KOPT-K1 (cell line): ENCODE results near the gene MDGA2.
"Not testable (repeated sequence)": the region's sequence is repeated elsewhere in the genome, so short reads cannot be mapped to it uniquely, and the experiment has no call there.

Experiments
- H3K27ac ChIP-seq: fragments of 200-600 bp; sonication (generic); 2 replicates; pipeline ENCODE4 v1.5.1; 2016; ENCODE audit warnings: antibody characterized with exemption, mild to moderate bottlenecking, low read depth, low read length; ENCODE audit not compliant: poor library complexity, severe bottlenecking
- H3K36me3 ChIP-seq: fragments of 200-600 bp; sonication (generic); 2 replicates; pipeline ENCODE4 v1.5.1; 2017; ENCODE audit warnings: antibody characterized with exemption, mild to moderate bottlenecking, low read length, moderate library complexity; ENCODE audit not compliant: insufficient read depth
- H3K9me3 ChIP-seq: fragments of 200-600 bp; sonication (generic); 2 replicates; pipeline ENCODE4 v1.5.1; 2017; ENCODE audit warnings: antibody characterized with exemption, low read length, mild to moderate bottlenecking; ENCODE audit not compliant: insufficient read depth, poor library complexity, severe bottlenecking

The MDGA2 gene

GRCh38 chr14:47277703-47278102 is 397.7 kb downstream of the MDGA2 start:
- Histone ChIP-seq H3K9me3 (no peaks in the 10 kb centered on the region), H3K36me3 (no peaks in the 10 kb centered on the region), H3K27ac (no peak overlapping the region)

DNA sequence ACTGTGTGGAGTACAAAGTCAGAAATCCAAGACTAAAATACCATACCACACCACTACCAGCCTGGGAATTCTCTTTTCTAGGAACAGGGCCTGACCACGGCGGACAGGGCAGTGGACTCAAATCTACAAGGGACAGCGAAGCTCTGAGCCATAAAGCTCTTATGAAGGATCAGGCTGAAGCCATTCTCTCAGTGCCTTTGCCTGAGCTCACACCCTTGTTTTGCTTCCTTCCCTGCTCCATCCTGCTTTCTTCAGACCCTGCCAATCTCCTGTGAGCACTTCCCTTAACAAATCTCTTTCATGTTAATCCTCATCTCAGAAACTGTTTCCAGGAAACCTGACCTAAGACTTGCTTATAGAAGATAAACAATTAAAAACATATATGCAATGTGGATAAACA is 398.5 kb downstream of the MDGA2 start:
- no peaks in the 10 kb centered on the region for H3K9me3 ChIP-seq
- no peak overlapping the region for H3K27ac ChIP-seq

DNA sequence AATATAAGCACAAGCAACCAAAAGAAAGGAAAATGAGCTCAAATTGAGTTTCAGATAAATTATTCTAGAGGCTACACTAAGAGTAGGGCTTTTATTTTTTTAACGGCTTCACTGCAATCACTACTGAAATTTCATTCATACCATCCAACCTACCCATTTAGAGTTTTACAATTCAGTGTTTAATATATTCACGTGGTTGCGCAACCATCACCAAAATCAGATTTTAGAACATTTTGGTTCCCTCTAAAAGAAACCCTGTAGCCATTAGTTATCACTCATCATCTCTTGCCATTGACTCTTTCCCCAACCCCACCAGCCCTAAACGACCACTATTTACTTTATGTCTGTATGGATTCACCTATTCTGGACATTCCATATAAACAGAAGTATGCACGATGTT is 401.5 kb downstream of the MDGA2 start:
- H3K27ac ChIP-seq, result no peak overlapping the region
- no peaks in the 10 kb centered on the region for H3K36me3 ChIP-seq
- no peaks in the 10 kb centered on the region for H3K9me3 ChIP-seq

More for the DNA sequence above, 398.5 kb downstream of the MDGA2 start:
- no peaks in the 10 kb centered on the region for H3K36me3 ChIP-seq

DNA sequence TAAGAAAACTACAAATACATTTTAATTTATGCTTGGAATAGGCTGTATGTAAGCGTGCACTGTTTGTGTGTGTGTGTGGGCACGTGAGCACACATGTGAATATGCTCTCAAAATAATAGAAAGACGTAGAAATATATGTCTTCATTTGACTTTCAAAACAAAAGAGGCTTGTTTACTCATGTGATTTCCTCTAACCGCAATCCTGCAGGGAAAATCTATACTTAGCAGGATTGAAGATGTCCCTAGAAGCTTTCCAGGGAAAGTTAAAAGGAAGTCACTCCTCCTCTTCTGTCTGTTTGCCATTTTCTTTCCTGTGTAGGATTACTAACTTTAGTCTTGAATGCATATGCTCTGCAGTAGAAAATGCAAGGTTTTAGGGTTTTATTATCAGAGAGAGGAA is 404.7 kb downstream of the MDGA2 start:
- Histone ChIP-seq H3K27ac (no peak overlapping the region), H3K36me3 (no peaks in the 10 kb centered on the region), H3K9me3 (no peaks in the 10 kb centered on the region)

DNA sequence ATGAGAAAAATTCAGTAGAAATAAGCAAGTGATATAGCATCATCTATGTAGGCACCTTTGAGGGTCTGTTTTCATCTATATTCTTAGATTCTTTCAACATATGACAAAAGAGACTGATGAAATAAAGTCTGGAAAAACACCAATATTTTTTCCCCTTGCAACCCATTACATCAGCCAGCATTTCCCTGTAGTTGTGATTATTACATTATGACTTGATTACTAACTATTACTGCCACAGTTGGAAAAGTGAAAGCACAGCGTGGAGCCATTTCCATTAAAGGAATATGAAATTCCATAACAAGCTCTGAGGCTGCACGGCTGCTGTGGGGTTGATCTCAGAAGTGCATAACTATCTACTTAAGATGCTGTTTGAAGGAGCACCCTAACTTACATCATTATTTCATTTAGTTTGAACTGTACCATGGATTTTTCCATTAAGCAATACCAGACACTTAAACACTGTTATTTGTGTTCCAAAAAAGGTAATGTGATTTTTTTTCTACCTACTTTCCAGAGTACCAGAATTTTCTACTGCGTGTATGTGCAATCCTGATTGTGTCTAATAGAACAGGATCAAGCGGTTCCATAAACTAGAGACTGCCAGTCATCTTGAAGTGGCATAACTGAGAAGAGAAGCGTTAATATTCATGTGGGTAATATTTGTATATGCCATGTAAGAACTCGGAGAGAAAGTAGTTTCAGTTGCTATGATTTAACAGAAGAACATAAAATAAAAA is 405.5 kb downstream of the MDGA2 start:
- no peaks in the 10 kb centered on the region for H3K9me3 ChIP-seq
- no peaks in the 10 kb centered on the region for H3K36me3 ChIP-seq
- no peak overlapping the region for H3K27ac ChIP-seq

- no peak overlapping the region for H3K27ac ChIP-seq
- H3K9me3 ChIP-seq, result no peaks in the 10 kb centered on the region
- no peaks in the 10 kb centered on the region for H3K36me3 ChIP-seq
Observed at GRCh38 chr14:47264842-47265241, 410.6 kb downstream of the MDGA2 start.

DNA sequence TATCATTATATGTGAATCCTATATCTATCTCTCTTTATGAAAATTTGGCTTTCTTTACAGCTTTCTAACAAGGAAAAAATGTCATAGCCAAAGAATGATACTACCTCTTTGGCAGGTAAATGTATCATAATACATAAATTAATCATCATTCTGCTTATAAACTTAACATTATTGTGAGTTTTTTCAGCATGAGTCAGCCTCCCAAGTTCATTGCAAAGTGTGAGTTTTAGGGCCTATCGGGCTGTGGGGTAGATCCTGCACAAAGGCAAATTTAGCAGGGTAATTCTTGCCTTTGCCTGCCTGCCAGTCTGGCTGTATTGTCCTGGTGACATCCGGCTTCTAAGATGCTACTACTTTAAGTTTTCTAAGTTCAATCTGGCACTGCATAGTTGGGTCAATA is 412.6 kb downstream of the MDGA2 start:
- H3K9me3 ChIP-seq, result no peaks in the 10 kb centered on the region
- no peaks in the 10 kb centered on the region for H3K36me3 ChIP-seq
- no peak overlapping the region for H3K27ac ChIP-seq

GRCh38 chr14:47261350-47261749 is 414.1 kb downstream of the MDGA2 start:
- Histone ChIP-seq H3K9me3 (no peaks in the 10 kb centered on the region), H3K27ac (no peak overlapping the region), H3K36me3 (no peaks in the 10 kb centered on the region)

DNA sequence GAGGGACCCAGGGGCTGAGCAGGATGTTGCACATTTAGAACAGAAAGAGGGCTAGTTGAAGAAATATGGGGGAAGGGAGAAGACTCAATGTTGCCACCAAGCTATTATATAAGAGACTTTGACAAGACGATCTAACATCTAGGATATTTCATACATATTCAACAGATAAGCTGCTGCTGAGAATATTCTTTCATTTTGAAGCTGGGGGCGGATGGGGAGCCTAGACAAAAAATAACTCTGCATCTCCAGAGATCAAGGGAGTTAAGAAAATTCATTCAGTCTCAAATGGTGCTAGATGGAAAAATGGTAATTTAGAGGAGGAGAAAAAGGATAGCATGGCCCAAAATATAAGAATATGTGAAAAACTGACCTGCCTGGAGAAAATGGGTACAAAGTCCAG is 415.6 kb downstream of the MDGA2 start:
- no peak overlapping the region for H3K27ac ChIP-seq
- H3K36me3 ChIP-seq, result no peaks in the 10 kb centered on the region
- no peaks in the 10 kb centered on the region for H3K9me3 ChIP-seq

DNA sequence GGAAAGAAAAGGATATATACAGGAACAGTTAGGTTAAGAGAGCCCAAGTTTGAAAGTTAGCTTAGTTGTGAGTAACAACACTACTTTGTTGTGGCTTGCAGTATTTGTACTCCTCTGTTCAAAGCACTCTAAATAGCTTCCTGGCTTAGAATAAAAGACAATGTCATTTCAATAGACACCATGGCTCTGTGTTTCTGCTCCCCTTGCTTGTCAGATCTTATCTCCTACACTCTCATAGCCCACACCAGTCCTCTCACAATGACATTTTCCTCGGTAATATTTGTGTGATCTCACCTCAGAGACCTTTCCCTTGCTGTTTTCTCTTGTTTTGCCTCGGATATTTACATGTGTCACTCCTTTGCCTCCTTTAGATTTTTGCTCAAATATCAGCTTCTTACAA is 418.4 kb downstream of the MDGA2 start:
- no peaks in the 10 kb centered on the region for H3K9me3 ChIP-seq
- H3K27ac ChIP-seq, result no peak overlapping the region
- H3K36me3 ChIP-seq, result no peaks in the 10 kb centered on the region

DNA sequence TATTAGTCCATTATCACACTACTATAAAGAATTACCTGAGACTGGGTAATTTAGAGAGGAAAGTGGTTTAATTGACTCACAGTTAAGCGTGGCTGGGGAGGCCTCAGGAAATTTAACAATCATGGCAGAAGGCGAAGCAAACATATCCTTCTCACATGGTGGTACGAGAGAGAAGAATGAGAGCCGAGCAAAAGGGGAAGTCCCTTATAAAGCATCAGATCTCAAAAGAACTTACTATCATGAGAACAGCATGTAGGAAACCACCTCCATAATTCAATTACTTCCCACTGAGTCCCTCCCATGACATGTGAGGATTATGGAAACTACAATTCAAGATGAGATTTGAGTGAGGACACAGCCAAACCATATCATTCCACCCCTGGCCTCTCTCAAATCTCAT is 422.6 kb downstream of the MDGA2 start:
- H3K27ac ChIP-seq, result no peak overlapping the region
- H3K9me3 ChIP-seq, result no peaks in the 10 kb centered on the region
- H3K36me3 ChIP-seq, result no peaks in the 10 kb centered on the region

- Histone ChIP-seq H3K36me3 (no peaks in the 10 kb centered on the region), H3K27ac (no peak overlapping the region), H3K9me3 (no peaks in the 10 kb centered on the region)
Observed at GRCh38 chr14:47246367-47246766, 429.0 kb downstream of the MDGA2 start.

DNA sequence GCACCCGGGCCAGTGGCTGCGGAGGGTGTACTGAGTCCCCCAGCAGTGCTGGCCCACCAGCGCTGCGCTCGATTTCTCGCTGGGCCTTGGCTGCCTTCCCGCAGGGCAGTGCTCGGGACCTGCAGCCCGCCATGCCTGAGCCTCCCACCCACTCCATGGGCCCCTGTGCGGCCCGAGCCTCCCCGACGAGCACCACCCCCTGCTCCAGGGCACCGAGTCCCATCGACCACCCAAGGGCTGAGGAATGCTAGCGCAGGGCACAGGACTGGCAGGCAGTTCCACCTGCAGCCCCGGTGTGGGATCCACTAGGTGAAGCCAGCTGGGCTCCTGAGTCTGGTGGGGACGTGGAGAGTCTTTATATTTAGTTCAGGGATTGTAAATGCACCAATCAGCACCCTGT is 432.8 kb downstream of the MDGA2 start:
- not testable (repeated sequence) for H3K27ac ChIP-seq, H3K9me3 ChIP-seq, H3K36me3 ChIP-seq

DNA sequence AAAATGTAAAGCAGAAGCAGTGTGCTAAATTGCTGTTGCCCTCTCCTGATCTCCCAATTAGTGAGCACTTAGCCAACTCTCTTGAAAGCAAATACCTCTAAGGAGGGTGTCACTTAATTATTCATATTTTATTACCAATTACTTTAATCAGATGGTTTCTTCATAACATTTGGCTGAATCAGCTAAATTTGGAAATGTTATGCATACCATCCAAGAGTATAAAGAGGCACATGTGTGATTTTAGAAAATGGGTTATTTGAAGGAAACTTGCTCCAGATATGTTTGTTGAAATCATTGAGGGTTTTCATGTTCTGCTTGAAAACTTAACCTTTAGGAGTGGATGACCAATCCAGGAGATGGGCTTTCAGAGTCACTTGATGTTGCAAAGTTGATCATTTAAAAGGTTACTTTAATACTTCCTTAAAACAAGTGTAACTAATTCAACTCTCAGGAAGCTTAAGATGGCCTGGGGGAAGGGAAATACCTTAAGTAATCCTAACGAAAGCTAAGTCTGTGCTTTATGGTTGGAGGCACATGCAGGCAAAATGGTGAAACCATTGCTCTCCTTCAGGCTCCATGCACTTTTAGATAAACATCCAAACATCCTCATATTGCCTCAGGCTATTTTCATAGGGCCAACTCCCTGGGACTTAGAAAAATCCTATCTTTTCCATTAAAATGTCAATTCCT is 434.5 kb downstream of the MDGA2 start:
- H3K27ac ChIP-seq, result no peak overlapping the region
- H3K9me3 ChIP-seq, result no peaks in the 10 kb centered on the region
- H3K36me3 ChIP-seq, result no peaks in the 10 kb centered on the region

- Histone ChIP-seq H3K36me3 (no peaks in the 10 kb centered on the region), H3K27ac (no peak overlapping the region), H3K9me3 (no peaks in the 10 kb centered on the region)
Observed at GRCh38 chr14:47235619-47236018, 439.8 kb downstream of the MDGA2 start.
